ENCODE measurements around the gene CDC42BPA. TPM values are rescaled to one million over a fixed set of nuclear protein-coding genes. Genes with fewer than 3 reads are reported as not detected.
A peak's percentile ranks its signal among the peaks of the same experiment; 100 is the strongest.

CDC42BPA gene
- total RNA-seq, 2 donors from 2014 or later: 30.0 to 34.3 TPM

DNA sequence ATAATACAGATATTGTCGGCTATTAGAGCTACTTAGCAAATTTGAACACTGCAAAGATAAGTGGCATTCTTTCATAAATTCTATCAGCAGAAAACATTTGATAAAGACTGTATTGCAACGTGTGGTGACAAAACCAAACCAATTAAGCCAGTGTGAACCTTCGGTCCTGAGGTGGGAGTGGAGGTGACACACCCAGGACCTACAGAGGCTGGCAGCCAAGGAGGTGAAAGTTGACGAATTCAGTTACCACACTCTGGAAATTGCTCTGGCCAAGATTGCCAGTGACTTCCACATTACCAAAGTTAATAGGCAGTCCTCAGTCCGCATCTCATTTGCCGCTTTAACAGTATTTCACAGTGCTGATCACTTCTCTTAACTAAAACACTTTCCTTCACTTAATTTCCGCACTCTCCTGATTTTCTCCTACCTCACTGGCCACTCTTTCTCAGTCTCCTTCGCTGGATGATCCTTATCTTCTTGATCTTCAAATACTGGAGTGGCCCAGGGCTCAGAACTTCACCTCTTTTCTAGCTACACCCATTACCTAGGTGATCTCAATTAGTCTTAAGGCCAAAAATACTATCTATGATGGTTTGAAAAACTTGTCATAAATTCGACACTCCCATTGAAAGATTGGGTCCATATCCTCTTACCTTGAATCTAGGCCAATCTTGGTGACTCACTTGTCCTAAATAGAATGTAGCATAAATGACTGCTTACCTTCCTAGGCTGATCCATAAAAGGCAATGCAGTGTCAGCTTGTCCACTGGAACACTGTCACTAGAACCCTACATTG is 5.1 kb upstream of the CDC42BPA start:
- H3K4me1 Mint-ChIP-seq: peaks cover 13% of the 10 kb centered on the region
- H3K9me3 Mint-ChIP-seq: peaks cover 4% of the 10 kb centered on the region
- WGBS, 2 experiments (ENCODE audit: insufficient coverage in 1 of 2, insufficient read length in 1 of 2): 93% methylated on average over 8 to 9 of the region's 9 CpGs

DNA sequence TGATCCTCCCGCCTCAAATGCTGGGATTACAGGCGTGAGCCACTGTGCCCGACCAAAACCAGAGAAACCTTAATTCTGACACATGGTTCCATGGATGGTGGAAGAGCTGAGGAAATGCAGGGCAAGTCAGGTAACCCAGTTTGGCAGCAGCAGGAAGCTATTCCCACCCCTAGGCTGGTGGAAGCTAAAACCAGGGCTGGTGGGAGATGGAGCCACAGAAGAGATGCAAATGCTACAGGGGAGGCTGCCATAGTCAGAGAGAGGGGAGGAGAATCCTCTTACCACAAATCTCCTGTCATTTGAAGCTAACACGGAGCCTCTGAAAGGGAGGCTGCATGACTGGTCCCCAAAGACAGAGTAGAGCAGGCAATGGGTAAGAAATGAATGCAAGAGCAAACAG is 4.1 kb upstream of the CDC42BPA start:
- Histone ChIP-seq H3K27me3 (ENCODE audit: control insufficient read depth, insufficient read depth, low read length, poor library complexity, severe bottlenecking) (no peaks in the 10 kb centered on the region), H3K36me3 (ENCODE audit: control insufficient read depth, insufficient read depth, low read length) (no peaks in the 10 kb centered on the region), H3K4me1 (ENCODE audit: control insufficient read depth, insufficient read depth, low read length) (no peaks in the 10 kb centered on the region), H3K9me3 (ENCODE audit: control insufficient read depth, low read length) (no peaks in the 10 kb centered on the region), H3K27ac (ENCODE audit: low read depth, low read length) (no peak overlapping the region), H3K9ac (ENCODE audit: extremely low read depth, low read length, poor library complexity, severe bottlenecking) (no peak overlapping the region), H3K4me3 (ENCODE audit: low read length) (no peak overlapping the region)
- DNase-seq: peak; percentile 47
- 85 to 87% methylated on average over 3 to 4 of the region's 4 CpGs for WGBS, 2 experiments (ENCODE audit: insufficient coverage in 1 of 2, insufficient read length in 1 of 2)
- peaks cover 2% of the 10 kb centered on the region for H3K27me3 Mint-ChIP-seq (ENCODE audit: insufficient read depth)
- H3K4me1 Mint-ChIP-seq: peaks cover 5% of the 10 kb centered on the region
- H3K9me3 Mint-ChIP-seq: peaks cover 4% of the 10 kb centered on the region
- no peaks in the 10 kb centered on the region for H3K36me3 Mint-ChIP-seq (ENCODE audit: low read depth)
- TF ChIP-seq, protein P1, sequence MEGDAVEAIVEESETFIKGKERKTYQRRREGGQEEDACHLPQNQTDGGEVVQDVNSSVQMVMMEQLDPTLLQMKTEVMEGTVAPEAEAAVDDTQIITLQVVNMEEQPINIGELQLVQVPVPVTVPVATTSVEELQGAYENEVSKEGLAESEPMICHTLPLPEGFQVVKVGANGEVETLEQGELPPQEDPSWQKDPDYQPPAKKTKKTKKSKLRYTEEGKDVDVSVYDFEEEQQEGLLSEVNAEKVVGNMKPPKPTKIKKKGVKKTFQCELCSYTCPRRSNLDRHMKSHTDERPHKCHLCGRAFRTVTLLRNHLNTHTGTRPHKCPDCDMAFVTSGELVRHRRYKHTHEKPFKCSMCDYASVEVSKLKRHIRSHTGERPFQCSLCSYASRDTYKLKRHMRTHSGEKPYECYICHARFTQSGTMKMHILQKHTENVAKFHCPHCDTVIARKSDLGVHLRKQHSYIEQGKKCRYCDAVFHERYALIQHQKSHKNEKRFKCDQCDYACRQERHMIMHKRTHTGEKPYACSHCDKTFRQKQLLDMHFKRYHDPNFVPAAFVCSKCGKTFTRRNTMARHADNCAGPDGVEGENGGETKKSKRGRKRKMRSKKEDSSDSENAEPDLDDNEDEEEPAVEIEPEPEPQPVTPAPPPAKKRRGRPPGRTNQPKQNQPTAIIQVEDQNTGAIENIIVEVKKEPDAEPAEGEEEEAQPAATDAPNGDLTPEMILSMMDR (conservative IDR thresholded peaks at IDR 0.05): no peak
- H3K4me3 Mint-ChIP-seq: no peak overlapping the region
- no peak overlapping the region for H3K27ac Mint-ChIP-seq

More for the DNA sequence above, 5.1 kb upstream of the CDC42BPA start:
- Histone ChIP-seq H3K4me1 (ENCODE audit: control insufficient read depth, insufficient read depth, low read length) (peaks cover 4% of the 10 kb centered on the region), H3K27me3 (ENCODE audit: control insufficient read depth, insufficient read depth, low read length, poor library complexity, severe bottlenecking) (no peaks in the 10 kb centered on the region), H3K9ac (ENCODE audit: extremely low read depth, low read length, poor library complexity, severe bottlenecking) (no peak overlapping the region), H3K9me3 (ENCODE audit: control insufficient read depth, low read length) (no peaks in the 10 kb centered on the region), H3K4me3 (ENCODE audit: low read length) (no peak overlapping the region), H3K27ac (ENCODE audit: low read depth, low read length) (no peak overlapping the region), H3K36me3 (ENCODE audit: control insufficient read depth, insufficient read depth, low read length) (no peaks in the 10 kb centered on the region)
- no peak overlapping the region for H3K4me3 Mint-ChIP-seq
- no peaks in the 10 kb centered on the region for H3K36me3 Mint-ChIP-seq (ENCODE audit: low read depth)
- TF ChIP-seq, protein P1 (conservative IDR thresholded peaks at IDR 0.05): no peak
- no peak overlapping the region for H3K27ac Mint-ChIP-seq
- DNase-seq: no peak
- peaks cover 2% of the 10 kb centered on the region for H3K27me3 Mint-ChIP-seq (ENCODE audit: insufficient read depth)

DNA sequence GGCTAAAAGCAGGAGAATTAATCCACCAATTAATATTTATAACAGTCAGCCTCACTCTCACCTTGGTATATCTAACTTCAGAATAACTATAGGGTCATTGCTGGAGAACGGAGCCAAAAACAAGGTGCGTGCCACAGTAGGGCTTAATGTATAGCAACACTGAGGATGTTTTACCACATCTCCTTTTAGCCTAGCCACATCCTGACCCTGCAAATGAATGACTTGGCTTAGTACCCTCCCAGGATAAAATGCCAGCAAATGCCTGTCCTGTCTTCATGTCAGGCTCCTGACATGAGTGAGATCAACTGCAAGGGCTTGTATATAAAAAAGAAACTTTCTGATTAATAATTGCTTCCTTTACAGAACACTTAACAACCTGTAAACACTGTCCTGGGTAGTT is 2.7 kb upstream of the CDC42BPA start:
- no peaks in the 10 kb centered on the region for H3K27me3 ChIP-seq (ENCODE audit: control insufficient read depth, insufficient read depth, low read length, poor library complexity, severe bottlenecking)
- H3K4me1 ChIP-seq (ENCODE audit: control insufficient read depth, insufficient read depth, low read length): no peaks in the 10 kb centered on the region
- H3K9me3 ChIP-seq (ENCODE audit: control insufficient read depth, low read length): no peaks in the 10 kb centered on the region
- H3K9ac ChIP-seq (ENCODE audit: extremely low read depth, low read length, poor library complexity, severe bottlenecking): no peak overlapping the region
- Mint-ChIP-seq H3K27ac (no peak overlapping the region), H3K36me3 (ENCODE audit: low read depth) (no peaks in the 10 kb centered on the region), H3K9me3 (peaks cover 4% of the 10 kb centered on the region), H3K4me1 (peaks cover 12% of the 10 kb centered on the region), H3K4me3 (no peak overlapping the region), H3K27me3 (ENCODE audit: insufficient read depth) (peaks cover 2% of the 10 kb centered on the region)
- 99 to 100% methylated on average over 2 of the region's 2 CpGs for WGBS, 2 experiments (ENCODE audit: insufficient coverage in 1 of 2, insufficient read length in 1 of 2)
- DNase-seq: no peak
- no peak overlapping the region for H3K4me3 ChIP-seq (ENCODE audit: low read length)
- H3K36me3 ChIP-seq (ENCODE audit: control insufficient read depth, insufficient read depth, low read length): no peaks in the 10 kb centered on the region
- TF ChIP-seq, protein P1 (conservative IDR thresholded peaks at IDR 0.05): no peak
- no peak overlapping the region for H3K27ac ChIP-seq (ENCODE audit: low read depth, low read length)
